ENCODE measurements around the gene ATP6V1G1. TPM values are rescaled to one million over a fixed set of nuclear protein-coding genes. Genes with fewer than 3 reads are reported as not detected.

The ATP6V1G1 gene
- total and polyA plus RNA-seq, 2 experiments from 2014 or later, result 166 to 509 TPM

GRCh38 chr9:114551750-114552685, 35.6 kb upstream of the ATP6V1G1 start (continued):
- TF ChIP-seq REST (IDR thresholded peaks at IDR 0.05; ENCODE audit: unreplicated experiment) (no peak), JUNB (IDR thresholded peaks at IDR 0.05; ENCODE audit: unreplicated experiment) (no peak), EZH2phosphoT487 (IDR thresholded peaks at IDR 0.05; ENCODE audit: unreplicated experiment) (no peak), STAT1 (IDR thresholded peaks at IDR 0.05; ENCODE audit: unreplicated experiment) (no peak), ETS1 (IDR thresholded peaks at IDR 0.05) (no peak), ZNF331 (CRISPR knock-in tag; IDR thresholded peaks at IDR 0.05; ENCODE audit: low read depth) (no peak), CREB1 (CRISPR knock-in tag; IDR thresholded peaks at IDR 0.05; ENCODE audit: low read depth) (no peak), ZNF114 (CRISPR knock-in tag; IDR thresholded peaks at IDR 0.05) (no peak)

- peaks cover 3% of the 10 kb centered on the region; the same call in 1 of the 3 replicates for H3K9me3 Mint-ChIP-seq
- Histone ChIP-seq H3K79me2 (replicated peaks; ENCODE audit: insufficient read depth) (no peaks in the 10 kb centered on the region), H3F3A (replicated peaks; ENCODE audit: low read depth) (no peaks in the 10 kb centered on the region), H3K27me3 (ENCODE audit: insufficient read depth) (no peaks in the 10 kb centered on the region), H4K20me1 (replicated peaks; ENCODE audit: insufficient read depth) (no peaks in the 10 kb centered on the region), H3K4me1 (ENCODE audit: insufficient read depth) (no peaks in the 10 kb centered on the region), H3K4me2 (no peak overlapping the region), H3K36me3 (ENCODE audit: insufficient read depth) (no peaks in the 10 kb centered on the region), H3K4me3 (no peak overlapping the region), H3K9me2 (ENCODE audit: insufficient read depth) (no peaks in the 10 kb centered on the region), H3K27ac (ENCODE audit: low read depth) (no peak overlapping the region), H2AFZ (no peak overlapping the region)
- peaks cover 5% of the 10 kb centered on the region for H3K27me3 Mint-ChIP-seq (ENCODE audit: insufficient read depth, low read depth, poor library complexity)
- H3K36me3 Mint-ChIP-seq (ENCODE audit: low read depth), result peaks cover 4% of the 10 kb centered on the region; the same call in 1 of the 3 replicates
- ATAC-seq (no peak), DNase-seq (ENCODE audit: low spot score) (no peak)
- H3K4me3 Mint-ChIP-seq, result no peak overlapping the region
- peaks cover 6% of the 10 kb centered on the region for H3K4me1 Mint-ChIP-seq
- no peak overlapping the region for H3K27ac Mint-ChIP-seq
- TF ChIP-seq JUNB (IDR thresholded peaks at IDR 0.05; ENCODE audit: unreplicated experiment) (no peak), EZH2phosphoT487 (IDR thresholded peaks at IDR 0.05; ENCODE audit: unreplicated experiment) (no peak), EZH2 (IDR thresholded peaks at IDR 0.05; ENCODE audit: low read depth, unreplicated experiment) (no peak), ZNF331 (CRISPR knock-in tag; IDR thresholded peaks at IDR 0.05; ENCODE audit: low read depth) (no peak), CTCF (conservative IDR thresholded peaks at IDR 0.05; ENCODE audit: low read depth in 2 of 2) (no peak), ZNF462 (CRISPR knock-in tag; IDR thresholded peaks at IDR 0.05) (no peak)
Measured at GRCh38 chr9:114552706-114553105, 34.9 kb upstream of the ATP6V1G1 start.
